K562 (cell line): ENCODE data around the gene SORCS2. TPM values are rescaled to one million over a fixed set of nuclear protein-coding genes. Genes with fewer than 3 reads are reported as not detected.

Experiments used
- BDP1 ChIP-seq: IDR thresholded peaks from 3 replicates; pipeline ENCODE4 v1.6.1; 2011; ENCODE audit not compliant: insufficient read length, insufficient read depth
- ELF2 ChIP-seq: fragments of 250-450 bp; sonication (Bioruptor Pico); IDR thresholded peaks from 2 replicates; pipeline ENCODE4 v1.5.0; 2021; ENCODE audit warnings: mild to moderate bottlenecking
- MYC ChIP-seq, 2 experiments: fragments of 250-450 bp in 1 of 2; sonication (Bioruptor Pico) in 1 of 2; IDR thresholded peaks; 2 replicates each; pipeline versions ENCODE4 v1.5.1 to v1.6.1; 2012 to 2021; ENCODE audit warnings: low read depth in 2 of 2, borderline replicate concordance in 1 of 2, improper control_type of control experiment in 1 of 2, low read length in 1 of 2, mild to moderate bottlenecking in 1 of 2, moderate library complexity in 1 of 2
- THRAP3 ChIP-seq: fragments of 450-650 bp; IDR thresholded peaks from 2 replicates; pipeline ENCODE4 v1.6.1; 2016; ENCODE audit warnings: mild to moderate bottlenecking, inconsistent platforms, borderline replicate concordance
- ZKSCAN3 ChIP-seq: fragments of 250-450 bp; sonication (Bioruptor Pico); IDR thresholded peaks from 2 replicates; pipeline ENCODE4 v1.4.0; 2020
- ZNF263 ChIP-seq: sonication (generic); formaldehyde crosslinking; IDR thresholded peaks from 2 replicates; pipeline ENCODE4 v1.8.0; 2022; ENCODE audit warnings: mild to moderate bottlenecking, missing genetic modification reagents, borderline replicate concordance
- polyA plus RNA-seq, 8 experiments: library from polyadenylated mRNA; depleted of rRNA in 4 of 8; stranded (reverse) in 5 of 8; unstranded in 3 of 8; fragments of >200 nt; fragmentation: Nextera tagmentation in 2 of 8; fragmentation: Illumina TruSeq in 1 of 8; extraction: Ambion mirVana in 2 of 8; extraction: Trizol in 1 of 8; gene quantifications; 2 replicates each; pipeline versions ENCODE4 v1.2.1 to v1.2.3, GENCODE V29; 2011 to 2014; ENCODE audit warnings: inconsistent platforms in 1 of 8, missing spikeins in 1 of 8
- total RNA-seq, 7 experiments: library from RNA; depleted of rRNA in 6 of 7; stranded (reverse); fragments of >200 nt in 6 of 7; fragmentation: Illumina TruSeq in 2 of 7; extraction: Trizol in 2 of 7; gene quantifications; 2 replicates each; pipeline versions ENCODE4 v1.2.1 to v1.2.3, GENCODE V29; 2011 to 2021; ENCODE audit warnings: low replicate concordance in 1 of 7
- TF ChIP-seq, protein P1 (sequence below): sonication (generic); formaldehyde crosslinking; IDR thresholded peaks from 2 replicates; pipeline ENCODE4 v1.8.0; 2022; ENCODE audit warnings: mild to moderate bottlenecking, missing genetic modification reagents
- TF ChIP-seq, protein P2 (sequence below): fragments of 450-650 bp; IDR thresholded peaks from 2 replicates; pipeline ENCODE4 v1.6.1; 2017; ENCODE audit warnings: antibody characterized with exemption, mild to moderate bottlenecking

SORCS2 gene
- total and polyA plus RNA-seq, 9 of the 15 experiments (the other 6 are each of a cell fraction or from before 2014, with no cell fraction given), result not detected

DNA sequence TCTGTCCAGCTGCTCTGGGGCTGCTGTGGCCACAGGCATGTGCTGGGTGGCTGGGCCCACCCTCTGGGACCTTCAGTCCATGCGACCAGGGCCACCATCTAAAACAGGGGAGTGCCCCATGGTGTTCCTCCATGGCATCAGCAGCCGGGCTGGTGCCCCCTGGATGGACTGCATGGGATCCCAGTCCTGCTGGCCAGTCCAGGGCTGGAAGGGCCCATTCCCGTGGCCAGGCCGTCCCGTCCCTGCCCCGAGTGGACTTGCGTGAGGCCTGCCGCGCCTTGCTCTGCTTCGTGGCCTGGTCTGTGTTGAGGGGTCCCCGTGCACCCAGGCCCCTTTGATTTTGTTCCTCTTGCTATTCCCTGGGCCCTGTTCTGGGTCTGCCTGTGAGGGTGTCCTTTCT is 36.4 kb downstream of the SORCS2 start (continued):
- TF ChIP-seq, protein P1, sequence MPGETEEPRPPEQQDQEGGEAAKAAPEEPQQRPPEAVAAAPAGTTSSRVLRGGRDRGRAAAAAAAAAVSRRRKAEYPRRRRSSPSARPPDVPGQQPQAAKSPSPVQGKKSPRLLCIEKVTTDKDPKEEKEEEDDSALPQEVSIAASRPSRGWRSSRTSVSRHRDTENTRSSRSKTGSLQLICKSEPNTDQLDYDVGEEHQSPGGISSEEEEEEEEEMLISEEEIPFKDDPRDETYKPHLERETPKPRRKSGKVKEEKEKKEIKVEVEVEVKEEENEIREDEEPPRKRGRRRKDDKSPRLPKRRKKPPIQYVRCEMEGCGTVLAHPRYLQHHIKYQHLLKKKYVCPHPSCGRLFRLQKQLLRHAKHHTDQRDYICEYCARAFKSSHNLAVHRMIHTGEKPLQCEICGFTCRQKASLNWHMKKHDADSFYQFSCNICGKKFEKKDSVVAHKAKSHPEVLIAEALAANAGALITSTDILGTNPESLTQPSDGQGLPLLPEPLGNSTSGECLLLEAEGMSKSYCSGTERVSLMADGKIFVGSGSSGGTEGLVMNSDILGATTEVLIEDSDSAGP (CRISPR knock-in tag), result no peak
- TF ChIP-seq ZNF263 (CRISPR knock-in tag) (no peak), MYC (IDR thresholded peaks at IDR 0.05; ENCODE audit: low read depth, low read length) (no peak), MYC (CRISPR knock-in tag; IDR thresholded peaks at IDR 0.05; ENCODE audit: borderline replicate concordance, low read depth) (no peak), BDP1 (no peak), ZKSCAN3 (no peak), ELF2 (CRISPR knock-in tag) (no peak), THRAP3 (no peak)
- TF ChIP-seq, protein P2, sequence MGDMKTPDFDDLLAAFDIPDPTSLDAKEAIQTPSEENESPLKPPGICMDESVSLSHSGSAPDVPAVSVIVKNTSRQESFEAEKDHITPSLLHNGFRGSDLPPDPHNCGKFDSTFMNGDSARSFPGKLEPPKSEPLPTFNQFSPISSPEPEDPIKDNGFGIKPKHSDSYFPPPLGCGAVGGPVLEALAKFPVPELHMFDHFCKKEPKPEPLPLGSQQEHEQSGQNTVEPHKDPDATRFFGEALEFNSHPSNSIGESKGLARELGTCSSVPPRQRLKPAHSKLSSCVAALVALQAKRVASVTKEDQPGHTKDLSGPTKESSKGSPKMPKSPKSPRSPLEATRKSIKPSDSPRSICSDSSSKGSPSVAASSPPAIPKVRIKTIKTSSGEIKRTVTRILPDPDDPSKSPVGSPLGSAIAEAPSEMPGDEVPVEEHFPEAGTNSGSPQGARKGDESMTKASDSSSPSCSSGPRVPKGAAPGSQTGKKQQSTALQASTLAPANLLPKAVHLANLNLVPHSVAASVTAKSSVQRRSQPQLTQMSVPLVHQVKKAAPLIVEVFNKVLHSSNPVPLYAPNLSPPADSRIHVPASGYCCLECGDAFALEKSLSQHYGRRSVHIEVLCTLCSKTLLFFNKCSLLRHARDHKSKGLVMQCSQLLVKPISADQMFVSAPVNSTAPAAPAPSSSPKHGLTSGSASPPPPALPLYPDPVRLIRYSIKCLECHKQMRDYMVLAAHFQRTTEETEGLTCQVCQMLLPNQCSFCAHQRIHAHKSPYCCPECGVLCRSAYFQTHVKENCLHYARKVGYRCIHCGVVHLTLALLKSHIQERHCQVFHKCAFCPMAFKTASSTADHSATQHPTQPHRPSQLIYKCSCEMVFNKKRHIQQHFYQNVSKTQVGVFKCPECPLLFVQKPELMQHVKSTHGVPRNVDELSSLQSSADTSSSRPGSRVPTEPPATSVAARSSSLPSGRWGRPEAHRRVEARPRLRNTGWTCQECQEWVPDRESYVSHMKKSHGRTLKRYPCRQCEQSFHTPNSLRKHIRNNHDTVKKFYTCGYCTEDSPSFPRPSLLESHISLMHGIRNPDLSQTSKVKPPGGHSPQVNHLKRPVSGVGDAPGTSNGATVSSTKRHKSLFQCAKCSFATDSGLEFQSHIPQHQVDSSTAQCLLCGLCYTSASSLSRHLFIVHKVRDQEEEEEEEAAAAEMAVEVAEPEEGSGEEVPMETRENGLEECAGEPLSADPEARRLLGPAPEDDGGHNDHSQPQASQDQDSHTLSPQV, result no peak
- TF ChIP-seq, all 486 proteins: peak for 0
